Keratinocyte (primary cell): ENCODE results near the gene SLC25A44. TPM values are rescaled to one million over a fixed set of nuclear protein-coding genes. Genes with fewer than 3 reads are reported as not detected.

Experiments used
- DNase-seq: peaks from one replicate; pipeline ENCODE4 v3.0.0-alpha.2; 2011; ENCODE audit warnings: low read depth, missing footprints, low spot score
- FAIRE-seq: peaks from 2 replicates; lab custom pipeline; 2011; peaks lifted over from hg19 to GRCh38; lab: Jason Lieb, UNC
- H2AFZ ChIP-seq: 2 replicates; pipeline ENCODE4 v1.6.0; 2012; ENCODE audit warnings: low read length, control low read depth, inconsistent platforms; ENCODE audit not compliant: control insufficient read depth
- H3K27ac ChIP-seq: 2 replicates; pipeline ENCODE4 v1.5.1; 2011; ENCODE audit warnings: low read length; ENCODE audit not compliant: control insufficient read depth, insufficient read depth
- H3K27me3 ChIP-seq: 3 replicates; pipeline ENCODE4 v1.6.0; 2011; ENCODE audit warnings: low read length; ENCODE audit not compliant: control insufficient read depth, insufficient read depth; ENCODE audit errors: extremely low read depth
- H3K36me3 ChIP-seq, 2 experiments: 2 replicates in 1 of 2; 3 replicates in 1 of 2; pipeline ENCODE4 v1.5.1; 2011; ENCODE audit warnings: low read length in 2 of 2, mild to moderate bottlenecking in 1 of 2; ENCODE audit not compliant: control insufficient read depth in 2 of 2, insufficient read depth in 2 of 2; ENCODE audit errors: extremely low read depth in 1 of 2
- H3K4me1 ChIP-seq: 3 replicates; pipeline ENCODE4 v1.5.1; 2011; ENCODE audit warnings: low read length; ENCODE audit not compliant: control insufficient read depth, insufficient read depth; ENCODE audit errors: extremely low read depth
- H3K4me2 ChIP-seq: 3 replicates; pipeline ENCODE4 v1.6.0; 2011; ENCODE audit warnings: low read depth, low read length; ENCODE audit not compliant: control insufficient read depth, insufficient read depth; ENCODE audit errors: extremely low read depth
- H3K4me3 ChIP-seq, 3 experiments: fragments of 200-600 bp in 1 of 3; sonication (generic) in 1 of 3; 2 replicates in 2 of 3; 3 replicates in 1 of 3; pipeline ENCODE4 v1.5.1; 2011 to 2016; ENCODE audit warnings: low read length in 3 of 3, mild to moderate bottlenecking in 3 of 3, control low read depth in 2 of 3, inconsistent platforms in 1 of 3, low read depth in 1 of 3, mixed read lengths in 1 of 3, mixed run types in 1 of 3, moderate library complexity in 1 of 3; ENCODE audit not compliant: control insufficient read depth in 2 of 3, insufficient read depth in 2 of 3; ENCODE audit errors: extremely low read depth in 1 of 3
- H3K79me2 ChIP-seq: 2 replicates; pipeline ENCODE4 v1.6.0; 2012; ENCODE audit warnings: low read length; ENCODE audit not compliant: control insufficient read depth, insufficient read depth
- H3K9ac ChIP-seq: 3 replicates; pipeline ENCODE4 v1.6.0; 2011; ENCODE audit warnings: low read length; ENCODE audit not compliant: control insufficient read depth, insufficient read depth; ENCODE audit errors: extremely low read depth
- H3K9me1 ChIP-seq: 3 replicates; pipeline ENCODE4 v1.6.0; 2011; ENCODE audit warnings: low read length; ENCODE audit not compliant: control insufficient read depth, insufficient read depth; ENCODE audit errors: extremely low read depth
- H3K9me3 ChIP-seq: 2 replicates; pipeline ENCODE4 v1.5.1; 2012; ENCODE audit warnings: low read depth, low read length; ENCODE audit not compliant: control insufficient read depth
- H4K20me1 ChIP-seq: 3 replicates; pipeline ENCODE4 v1.6.0; 2011; ENCODE audit warnings: low read length; ENCODE audit not compliant: control insufficient read depth, insufficient read depth; ENCODE audit errors: extremely low read depth
- CTCF ChIP-seq, 3 experiments: IDR thresholded peaks in 1 of 3; conservative IDR thresholded peaks in 1 of 3; optimal IDR thresholded peaks in 1 of 3; 2 replicates in 2 of 3; 3 replicates in 1 of 3; pipeline versions ENCODE3 to v1.5.1; 2011; ENCODE audit warnings: low read length in 3 of 3, mild to moderate bottlenecking in 3 of 3, moderate library complexity in 2 of 3, control low read depth in 1 of 3, inconsistent platforms in 1 of 3; ENCODE audit not compliant: insufficient read depth in 2 of 3; ENCODE audit errors: extremely low read depth in 1 of 3
- EZH2 ChIP-seq: IDR thresholded peaks from one replicate; pipeline ENCODE4 v1.6.1; 2012; ENCODE audit warnings: inconsistent platforms, mild to moderate bottlenecking, low read length, moderate library complexity
- dilution Hi-C: fragments of 300-500 bp; cut with MboI; formaldehyde crosslinking; loops from one replicate; pipeline ENCODE4 v1.7.0; 2020; ENCODE audit warnings: low sequenced_read_pairs; ENCODE audit not compliant: extremely low pct_ligation_motif_present
- polyA plus RNA-seq, 5 experiments: library from polyadenylated mRNA; depleted of rRNA in 3 of 5; stranded (reverse) in 3 of 5; stranded (forward) in 1 of 5; unstranded in 1 of 5; fragments of >200 nt; gene quantifications; 1 replicate in 1 of 5; 2 replicates in 3 of 5; 3 replicates in 1 of 5; pipeline versions ENCODE4 v1.2.1 to v1.2.3, GENCODE V29; 2011 to 2012; ENCODE audit warnings: missing spikeins in 2 of 5, low read depth in 1 of 5, low replicate concordance in 1 of 5

SLC25A44 gene
- polyA plus RNA-seq, 1 donor (not counting 4 experiments of a cell fraction or from before 2014, with no cell fraction given): 24.4 TPM

- no peak overlapping the region for H3K27ac ChIP-seq
- TF ChIP-seq CTCF (optimal IDR thresholded peaks at IDR 0.05 in 1 of 3, IDR thresholded peaks at IDR 0.05 in 1 of 3, conservative IDR thresholded peaks at IDR 0.05 in 1 of 3; ENCODE audit: extremely low read depth in 1 of 3, insufficient read depth in 2 of 3, low read length in 3 of 3) (no peak), EZH2 (no peak)
- no peak overlapping the region for H3K4me3 ChIP-seq
- H3K9me1 ChIP-seq: no peaks in the 10 kb centered on the region
- H3K27me3 ChIP-seq: no peaks in the 10 kb centered on the region
- no peaks in the 10 kb centered on the region for H3K79me2 ChIP-seq
- no peak overlapping the region for H3K4me2 ChIP-seq
- no peaks in the 10 kb centered on the region for H4K20me1 ChIP-seq
- no peak for FAIRE-seq
- no peaks in the 10 kb centered on the region for H3K4me1 ChIP-seq
- H3K36me3 ChIP-seq: peaks cover 9 to 14% of the 10 kb centered on the region in 2 experiments
- no peaks in the 10 kb centered on the region for H3K9me3 ChIP-seq
- no peak overlapping the region for H3K9ac ChIP-seq
- DNase-seq: no peak
- dilution Hi-C loops: no loop called here
- no peak overlapping the region for H2AFZ ChIP-seq
Observed at GRCh38 chr1:156172696-156173470, 21.0 kb upstream of the SLC25A44 start.

GRCh38 chr1:156176610-156177210 lies 17.2 kb upstream of the SLC25A44 start:
- H3K36me3 ChIP-seq: peaks cover 7 to 12% of the 10 kb centered on the region in 2 experiments
- H3K27me3 ChIP-seq: no peaks in the 10 kb centered on the region
- H2AFZ ChIP-seq: no peak overlapping the region
- no peaks in the 10 kb centered on the region for H3K79me2 ChIP-seq
- H4K20me1 ChIP-seq: no peaks in the 10 kb centered on the region
- no peak overlapping the region for H3K27ac ChIP-seq
- H3K4me3 ChIP-seq: no peak overlapping the region
- no peaks in the 10 kb centered on the region for H3K4me1 ChIP-seq
- no peak for FAIRE-seq
- DNase-seq: no peak
- no peak overlapping the region for H3K9ac ChIP-seq
- TF ChIP-seq EZH2 (no peak), CTCF (optimal IDR thresholded peaks at IDR 0.05 in 1 of 3, IDR thresholded peaks at IDR 0.05 in 1 of 3, conservative IDR thresholded peaks at IDR 0.05 in 1 of 3; ENCODE audit: extremely low read depth in 1 of 3, insufficient read depth in 2 of 3, low read length in 3 of 3) (no peak)
- no peaks in the 10 kb centered on the region for H3K9me3 ChIP-seq
- no peak overlapping the region for H3K4me2 ChIP-seq
- no peaks in the 10 kb centered on the region for H3K9me1 ChIP-seq
- dilution Hi-C loops: no loop called here
